CD4-positive, alpha-beta T cell treated with Interleukin-12 subunit alpha and Interleukin-12 subunit beta, for 1 hour (primary cell): Measurements from ENCODE around the gene AKAP17A.
"Not testable (repeated sequence)": the region's sequence is repeated elsewhere in the genome, so short reads cannot be mapped to it uniquely, and the experiment has no call there.

Experiments
- DNase-seq: peaks from one replicate; pipeline ENCODE4 v3.0.0-alpha.2; 2020

The AKAP17A gene

GRCh38 chrX:1591102-1591862, at the start of gene AKAP17A:
AKAP17A (plus strand) TSS chrX:1591604; CDS start chrX:1593463, 1,859 bp downstream.
- peak; percentile 98 for DNase-seq

- DNase-seq, result no peak
Observed at GRCh38 chrX:1542994-1543725, 48.2 kb upstream of the AKAP17A start.

GRCh38 chrX:1545776-1546408, 45.5 kb upstream of the AKAP17A start:
- no peak for DNase-seq

DNA sequence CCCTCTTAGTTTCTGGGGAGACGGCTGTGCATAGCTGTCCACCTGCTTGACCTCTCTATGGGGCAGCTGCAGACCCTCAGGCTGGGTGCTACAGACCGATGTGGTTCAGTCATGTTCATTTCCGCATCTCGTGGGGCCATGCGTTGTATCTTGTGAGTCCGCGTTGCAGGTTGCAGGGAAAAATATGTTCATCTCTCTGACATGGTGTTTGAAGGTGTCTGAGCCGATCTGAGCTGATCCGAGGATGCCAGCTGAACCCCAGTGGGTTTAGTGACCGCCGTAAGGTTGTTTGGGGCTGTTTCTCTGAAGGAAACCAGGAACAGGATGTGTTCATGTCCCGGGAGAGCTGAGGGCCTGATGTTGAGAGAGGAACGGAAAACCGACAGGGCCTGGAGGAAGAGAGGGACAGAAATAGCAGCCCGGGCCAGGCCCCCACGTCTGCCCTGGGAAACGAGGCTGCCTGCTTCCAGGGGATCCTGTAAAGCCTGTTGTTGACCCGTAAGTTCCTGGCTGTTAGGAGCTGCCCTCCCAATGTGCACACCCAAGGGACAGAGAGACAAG, 44.6 kb upstream of the AKAP17A start:
- no peak for DNase-seq

DNA sequence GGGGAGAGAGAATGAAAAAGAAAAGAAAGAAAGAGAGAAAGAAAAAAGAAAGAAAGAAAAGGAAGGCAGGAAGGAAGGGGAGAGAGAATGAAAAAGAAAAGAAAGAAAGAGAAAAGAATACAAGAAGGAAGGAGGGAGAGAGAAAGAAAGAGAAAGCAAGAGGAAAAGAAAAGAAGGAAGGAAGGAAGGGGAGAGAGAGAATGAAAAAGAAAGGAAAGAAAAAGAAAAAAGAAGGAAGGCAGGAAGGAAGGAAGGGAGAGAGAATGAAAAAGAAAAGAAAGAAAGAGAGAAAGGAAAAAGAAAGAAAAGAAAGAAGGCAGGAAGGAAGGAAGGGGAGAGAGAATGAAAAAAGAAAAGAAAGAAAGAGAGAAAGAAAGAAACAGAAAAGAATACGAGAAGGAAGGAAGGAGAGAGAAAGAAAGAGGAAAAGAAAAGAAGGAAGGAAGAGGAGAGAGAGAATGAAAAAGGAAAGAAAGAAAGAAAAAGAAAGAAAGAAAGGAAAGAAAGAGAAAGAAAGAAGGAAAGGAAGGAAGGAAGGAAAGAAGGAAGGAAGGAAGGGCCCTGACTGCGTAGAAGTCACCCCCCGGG, 39.4 kb upstream of the AKAP17A start:
- DNase-seq, result no peak

DNA sequence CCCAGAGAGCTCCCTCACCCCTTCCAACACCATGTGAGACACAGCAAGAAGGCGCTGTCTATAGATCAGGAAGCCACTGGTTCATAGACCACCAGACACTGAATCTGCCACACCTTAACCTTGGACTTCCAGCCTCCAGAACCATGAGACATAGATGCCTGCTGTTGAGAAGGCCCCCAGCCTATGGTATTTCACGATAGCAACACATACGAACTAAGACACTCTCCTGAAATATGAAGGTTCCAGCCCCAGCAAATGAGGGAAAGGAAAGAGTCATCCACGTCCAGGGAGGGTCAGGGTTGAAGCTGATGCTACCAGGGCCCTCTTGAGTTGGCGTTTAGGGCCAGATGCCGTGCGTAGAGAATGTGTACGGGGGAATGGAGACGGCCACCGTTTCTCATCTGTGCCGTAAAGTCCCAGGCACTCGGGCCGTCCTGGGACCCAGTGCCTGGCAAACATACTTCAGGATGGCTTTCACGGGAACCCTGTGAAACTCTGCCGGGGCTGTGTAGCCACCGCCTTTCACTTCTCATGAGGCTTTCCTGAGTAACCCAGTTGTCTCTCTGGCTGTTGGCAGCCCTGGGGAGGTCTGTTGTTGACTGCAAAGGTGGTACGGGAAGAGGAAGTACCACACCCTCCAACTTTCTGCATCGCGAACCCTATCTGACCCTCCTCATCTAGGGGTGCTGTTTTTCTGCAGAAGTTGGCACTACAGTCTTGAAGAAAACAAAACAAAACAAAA, 36.8 kb upstream of the AKAP17A start:
- peak; percentile 81 for DNase-seq

DNA sequence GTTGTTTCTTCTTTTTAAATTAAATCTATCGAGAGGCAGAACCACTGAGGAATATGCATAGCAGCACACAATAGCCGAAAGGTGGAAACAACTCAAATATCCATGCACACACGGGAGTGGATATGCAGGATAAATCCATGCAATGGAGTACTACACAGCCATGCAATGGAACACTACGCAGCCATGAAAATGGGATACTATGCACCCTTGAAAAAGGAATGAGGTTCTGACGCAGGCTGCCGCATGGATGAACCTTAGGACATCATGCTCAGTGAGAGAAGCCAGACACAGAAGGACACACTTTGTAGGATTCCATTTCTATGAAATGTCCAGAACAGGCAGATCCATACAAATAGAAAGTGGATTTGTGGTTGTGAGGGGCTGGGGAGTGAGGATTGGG, 36.0 kb upstream of the AKAP17A start:
- DNase-seq, result no peak

DNA sequence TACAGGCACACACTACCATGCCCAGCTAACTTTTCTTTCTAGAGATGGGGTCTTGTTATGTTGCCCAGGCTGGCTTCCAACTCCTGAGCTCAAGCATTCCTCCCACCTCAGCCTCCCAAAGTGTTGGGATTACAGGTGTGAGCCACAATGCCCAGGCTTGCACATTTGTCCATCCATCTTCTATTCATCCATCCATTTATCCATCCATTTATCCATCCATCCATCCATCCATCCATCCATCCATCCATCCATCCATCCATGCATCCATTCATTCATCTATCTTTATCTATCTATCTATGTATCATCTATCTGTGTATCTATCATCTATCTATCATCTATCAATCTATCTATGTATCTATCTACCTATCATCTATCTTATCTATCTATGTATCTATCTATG, 34.0 kb upstream of the AKAP17A start:
- not testable (repeated sequence) for DNase-seq

DNA sequence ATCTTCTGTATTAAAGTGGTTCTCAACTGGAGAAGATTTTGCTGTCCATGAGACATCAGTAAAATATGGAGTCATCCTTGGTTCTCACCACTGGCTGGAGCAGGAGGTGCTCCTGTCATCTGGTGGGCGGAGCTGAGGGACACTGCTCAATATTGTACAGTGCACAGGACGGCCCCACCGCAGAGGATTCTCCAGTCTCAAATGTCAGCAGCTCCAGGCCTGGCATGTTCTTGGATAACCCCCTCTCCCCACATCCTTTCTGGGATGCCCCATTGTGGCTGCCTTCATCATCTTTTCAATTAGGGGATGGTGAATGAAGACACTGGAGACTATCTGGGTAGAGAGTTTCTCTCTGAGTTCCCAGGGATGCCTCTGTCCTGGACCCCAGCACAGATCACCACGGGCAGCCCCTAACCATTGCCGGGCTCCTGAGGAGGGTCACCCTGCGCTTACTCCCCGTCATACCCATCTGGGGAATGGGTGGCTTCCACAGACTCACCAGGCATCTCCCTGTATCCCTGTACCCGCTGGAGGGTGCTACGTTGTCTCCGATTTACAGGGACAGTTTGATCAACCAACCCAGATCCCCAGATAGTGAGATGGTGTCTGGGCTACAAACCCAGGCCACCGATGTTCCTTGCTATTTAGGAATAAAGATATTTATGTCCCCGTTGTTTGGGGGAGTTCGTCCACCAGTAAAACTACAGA, 32.5 kb upstream of the AKAP17A start:
- no peak for DNase-seq

GRCh38 chrX:1561164-1561563, 30.2 kb upstream of the AKAP17A start:
- no peak for DNase-seq

- DNase-seq, result not testable (repeated sequence)
Observed at GRCh38 chrX:1564077-1564476, 27.3 kb upstream of the AKAP17A start.

GRCh38 chrX:1564750-1565683, 26.4 kb upstream of the AKAP17A start:
- no peak for DNase-seq

DNA sequence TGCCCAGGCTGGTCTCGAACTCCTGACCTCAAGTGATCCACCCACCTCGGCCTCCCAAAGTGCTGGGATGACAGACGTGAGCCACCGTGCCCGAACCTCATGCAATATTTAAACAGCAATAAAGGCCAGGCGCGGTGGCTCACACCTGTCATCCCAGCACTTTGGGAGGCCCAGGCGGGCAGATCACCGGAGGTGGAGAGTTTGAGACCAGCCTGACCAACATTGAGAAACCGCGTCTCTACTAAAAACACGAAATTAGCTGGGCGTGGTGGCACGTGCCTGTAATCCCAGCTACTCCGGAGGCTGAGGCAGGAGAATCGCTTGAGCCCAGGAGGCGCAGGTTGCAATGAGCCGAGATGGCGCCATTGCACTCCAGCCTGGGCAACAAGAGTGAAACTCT, 17.2 kb upstream of the AKAP17A start:
- DNase-seq, result not testable (repeated sequence)

DNA sequence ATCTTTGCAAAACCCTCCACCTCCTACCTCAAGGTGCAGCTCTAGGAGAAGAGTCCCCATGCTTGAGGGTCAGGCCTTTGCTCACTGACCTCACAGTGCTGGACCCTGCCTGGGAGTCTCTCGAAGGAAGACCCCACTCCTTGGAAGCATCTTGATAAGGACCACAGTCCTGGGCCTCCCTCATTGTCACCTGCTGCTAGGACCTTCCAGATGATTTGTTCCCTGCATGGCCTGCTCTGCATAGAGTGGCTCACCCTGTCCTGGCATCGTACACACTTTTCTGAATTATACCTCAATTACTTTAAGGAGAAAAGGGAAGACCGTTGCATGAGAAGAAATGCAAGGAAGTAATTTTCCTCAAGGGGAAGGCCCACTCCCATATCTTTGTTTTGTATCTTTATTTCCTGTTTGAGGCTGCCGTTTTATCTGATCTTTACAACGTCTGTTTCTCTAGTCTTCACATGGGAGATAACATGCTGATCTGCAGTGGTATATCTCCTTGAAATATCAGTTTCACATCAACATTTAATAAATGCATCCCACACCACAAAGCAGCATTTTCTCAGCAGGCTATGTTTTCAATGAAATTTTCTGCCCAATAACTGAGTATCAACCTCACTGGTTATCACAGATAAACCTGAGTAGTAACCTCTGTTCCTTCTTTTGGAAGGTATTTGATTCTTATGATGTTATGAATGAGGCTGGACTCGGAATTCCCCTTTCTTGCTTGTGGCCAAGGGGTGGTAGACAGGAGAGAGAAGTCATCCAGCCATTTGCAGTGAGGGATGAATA, 15.0 kb upstream of the AKAP17A start:
- DNase-seq, result peak; percentile 48

GRCh38 chrX:1577845-1578244, 13.6 kb upstream of the AKAP17A start:
- DNase-seq, result no peak

- DNase-seq, result no peak
Observed at GRCh38 chrX:1578511-1579173, 12.8 kb upstream of the AKAP17A start.

DNA sequence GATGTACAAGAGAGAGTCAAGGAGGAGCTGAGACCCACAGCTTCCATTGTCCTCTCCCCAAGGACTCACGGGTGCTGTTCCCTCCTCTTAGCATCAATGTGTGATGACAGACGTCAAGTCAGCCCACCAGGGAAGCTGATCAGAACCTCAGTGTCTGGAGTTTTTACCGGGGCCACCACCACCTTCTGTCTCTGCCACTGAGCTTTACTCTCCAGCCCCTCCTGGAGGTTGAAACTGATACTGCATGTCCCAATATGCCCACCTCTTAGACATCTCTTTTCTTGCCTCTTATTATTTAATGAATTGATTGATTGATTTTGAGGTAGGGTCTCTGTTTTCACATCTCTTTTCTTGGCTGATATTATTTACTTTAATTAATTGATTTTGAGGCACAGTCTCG, 10.3 kb upstream of the AKAP17A start:
- DNase-seq, result peak; percentile 81

DNA sequence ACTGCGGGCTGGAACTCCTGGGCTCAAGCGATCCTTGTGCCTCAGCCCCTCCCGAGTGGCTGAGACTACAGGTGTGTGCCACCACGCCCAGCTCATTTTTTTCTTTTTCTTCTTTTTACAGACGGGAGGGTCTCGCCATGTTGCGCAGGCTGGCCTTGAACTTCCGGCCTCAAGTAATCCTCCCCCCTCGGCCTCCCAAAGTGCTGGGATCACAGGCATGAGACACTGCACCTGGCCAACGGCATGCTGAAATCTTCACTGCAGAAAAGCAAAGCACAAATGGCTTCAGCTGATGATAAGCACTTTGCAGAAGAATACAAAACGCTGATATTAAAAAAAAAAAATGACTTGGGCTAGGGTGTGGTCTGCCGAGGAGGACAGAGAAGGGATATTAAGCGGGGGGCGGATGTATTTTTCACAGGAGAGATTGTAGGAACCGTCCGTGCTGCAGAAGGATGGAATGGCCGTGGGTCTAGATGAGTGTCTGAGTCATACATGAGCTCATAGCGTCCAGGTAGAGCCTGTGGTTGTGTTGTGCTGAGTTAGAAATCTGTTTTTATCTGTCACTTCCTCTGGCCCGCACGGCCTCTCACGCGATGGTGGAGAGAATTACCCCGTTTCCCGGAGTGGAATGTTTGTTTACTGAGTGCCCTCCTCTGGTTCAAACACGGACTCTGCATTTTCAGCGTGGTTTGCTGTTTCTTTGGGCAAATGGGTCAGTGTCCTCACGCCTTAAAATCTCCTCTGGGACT, 8.5 kb upstream of the AKAP17A start:
- DNase-seq, result peak; percentile 64
